HepG2 (cell line): ENCODE data around the gene ATP5F1A. TPM values are rescaled to one million over a fixed set of nuclear protein-coding genes. Genes with fewer than 3 reads are reported as not detected.

ENCODE experiments used
- ARNT2 ChIP-seq: sonication (generic); formaldehyde crosslinking; IDR thresholded peaks from 2 replicates; pipeline ENCODE4 v1.8.0; 2022; ENCODE audit warnings: mild to moderate bottlenecking, low read depth, missing genetic modification reagents, moderate library complexity
- CHCHD3 ChIP-seq: sonication (generic); formaldehyde crosslinking; IDR thresholded peaks from 2 replicates; pipeline ENCODE4 v1.8.0; 2022; ENCODE audit warnings: mild to moderate bottlenecking, missing genetic modification reagents, moderate library complexity
- FOXO4 ChIP-seq: sonication (generic); formaldehyde crosslinking; conservative IDR thresholded peaks from 2 replicates; pipeline ENCODE4 v1.8.1; 2023; ENCODE audit warnings: missing genetic modification reagents
- FOXP4 ChIP-seq: sonication (generic); formaldehyde crosslinking; IDR thresholded peaks from 2 replicates; pipeline ENCODE4 v1.4.0; 2020; ENCODE audit warnings: missing genetic modification reagents
- GABPA ChIP-seq, 2 experiments: IDR thresholded peaks; 2 replicates each; pipeline ENCODE4 v1.6.1; 2011 to 2016; ENCODE audit warnings: low read depth in 2 of 2, low read length in 1 of 2, missing biosample characterization in 1 of 2, missing genetic modification characterization in 1 of 2
- KDM2A ChIP-seq: sonication (generic); formaldehyde crosslinking; IDR thresholded peaks from 2 replicates; pipeline ENCODE4 v1.4.0; 2020; ENCODE audit warnings: low read depth, missing genetic modification reagents, borderline replicate concordance
- POGZ ChIP-seq: sonication (generic); formaldehyde crosslinking; IDR thresholded peaks from 2 replicates; pipeline ENCODE4 v1.4.0; 2020; ENCODE audit warnings: mild to moderate bottlenecking, missing genetic modification reagents
- SMAD9 ChIP-seq: sonication (generic); formaldehyde crosslinking; IDR thresholded peaks from 2 replicates; pipeline ENCODE4 v1.5.1; 2020; ENCODE audit warnings: mild to moderate bottlenecking, missing genetic modification reagents
- TFAP4 ChIP-seq: sonication (generic); IDR thresholded peaks from 2 replicates; pipeline ENCODE4 v1.6.1; 2016; ENCODE audit warnings: low read depth, borderline replicate concordance
- THAP9 ChIP-seq: sonication (generic); formaldehyde crosslinking; IDR thresholded peaks from 2 replicates; pipeline ENCODE4; 2020; ENCODE audit warnings: missing genetic modification reagents, mild to moderate bottlenecking, borderline replicate concordance
- ZIK1 ChIP-seq: sonication (generic); formaldehyde crosslinking; IDR thresholded peaks from 2 replicates; pipeline ENCODE4 v1.5.0; 2020; ENCODE audit warnings: mild to moderate bottlenecking, low read depth, missing genetic modification reagents, borderline replicate concordance
- ZMAT5 ChIP-seq: sonication (generic); formaldehyde crosslinking; IDR thresholded peaks from 2 replicates; pipeline ENCODE4 v1.5.0; 2020; ENCODE audit warnings: mild to moderate bottlenecking, low read depth, missing genetic modification reagents, borderline replicate concordance
- ZNF235 ChIP-seq: sonication (generic); formaldehyde crosslinking; IDR thresholded peaks from 2 replicates; pipeline ENCODE4 v1.8.1; 2023; ENCODE audit warnings: mild to moderate bottlenecking, missing genetic modification reagents, borderline replicate concordance
- ZNF362 ChIP-seq: sonication (generic); formaldehyde crosslinking; IDR thresholded peaks from 2 replicates; pipeline ENCODE4 v1.4.0; 2020; ENCODE audit warnings: missing genetic modification reagents, mild to moderate bottlenecking, borderline replicate concordance
- ZNF446 ChIP-seq: sonication (generic); formaldehyde crosslinking; IDR thresholded peaks from 2 replicates; pipeline ENCODE4 v1.5.0; 2020; ENCODE audit warnings: mild to moderate bottlenecking, missing genetic modification reagents
- ZNF615 ChIP-seq: sonication (generic); formaldehyde crosslinking; IDR thresholded peaks from 2 replicates; pipeline ENCODE4 v1.5.0; 2020; ENCODE audit warnings: mild to moderate bottlenecking, missing genetic modification reagents, borderline replicate concordance
- ZNF761 ChIP-seq: sonication (generic); formaldehyde crosslinking; conservative IDR thresholded peaks from 2 replicates; pipeline ENCODE4 v1.4.0; 2020; ENCODE audit warnings: mild to moderate bottlenecking, missing genetic modification reagents
- ZSCAN21 ChIP-seq: sonication (generic); formaldehyde crosslinking; IDR thresholded peaks from 2 replicates; pipeline ENCODE4 v1.8.0; 2022; ENCODE audit warnings: mild to moderate bottlenecking, missing genetic modification reagents, moderate library complexity, borderline replicate concordance
- polyA plus RNA-seq, 8 experiments: library from polyadenylated mRNA; depleted of rRNA in 3 of 8; stranded (reverse) in 7 of 8; unstranded in 1 of 8; fragments of >200 nt; fragmentation: Illumina TruSeq in 4 of 8; extraction: Trizol in 4 of 8; gene quantifications; 2 replicates each; pipeline versions ENCODE4 v1.2.1 to v1.2.3, GENCODE V29; 2011 to 2016; ENCODE audit warnings: low read depth in 4 of 8, missing spikeins in 1 of 8, mixed read lengths in 1 of 8; ENCODE audit not compliant: insufficient read depth in 1 of 8
- total RNA-seq, 5 experiments: library from RNA; depleted of rRNA; stranded (reverse); fragments of >200 nt; fragmentation: Illumina TruSeq; extraction: Trizol; gene quantifications; 2 replicates each; pipeline ENCODE4 v1.2.3, GENCODE V29; 2016; ENCODE audit warnings: low read depth in 1 of 5

The ATP5F1A gene
- total and polyA plus RNA-seq, 2 of the 13 experiments (the other 11 are each of a cell fraction or from before 2014, with no cell fraction given), result 459 to 922 TPM

GRCh38 chr18:46097801-46098615 lies at the start of gene ATP5F1A (continued):
- TF ChIP-seq FOXO4 (CRISPR knock-in tag) (0 out of 2 replicates have a peak, but pooled peaks have one; percentile 93), ZNF446 (CRISPR knock-in tag) (0 out of 2 replicates have a peak, but pooled peaks have one; percentile 66), GABPA (IDR thresholded peaks at IDR 0.05; ENCODE audit: low read depth, low read length) (peak; percentile 76), GABPA (CRISPR knock-in tag; IDR thresholded peaks at IDR 0.05; ENCODE audit: low read depth) (peak; percentile 95), KDM2A (peak; percentile 86; the same call in 1 of the 2 replicates), FOXP4 (CRISPR knock-in tag) (peak; percentile 55; the same call in 1 of the 2 replicates), ZNF235 (CRISPR knock-in tag) (peak; percentile 65; the same call in 1 of the 2 replicates), ZNF761 (CRISPR knock-in tag) (peak; percentile 17; the same call in 1 of the 2 replicates), THAP9 (peak; percentile 99), ARNT2 (CRISPR knock-in tag) (peak; percentile 32), ZSCAN21 (CRISPR knock-in tag) (peak; percentile 39; the same call in 1 of the 2 replicates), ZMAT5 (CRISPR knock-in tag) (no peak), SMAD9 (CRISPR knock-in tag) (no peak), ZIK1 (CRISPR knock-in tag) (peak; percentile 25; the same call in 1 of the 2 replicates), ZNF362 (CRISPR knock-in tag) (no peak), POGZ (peak; percentile 78), TFAP4 (peak; percentile 56; the same call in 1 of the 2 replicates), CHCHD3 (CRISPR knock-in tag) (peak; percentile 64; the same call in 1 of the 2 replicates), ZNF615 (no peak)
